Keratinocyte (primary cell): ENCODE measurements around the gene SRXN1. TPM values are rescaled to one million over a fixed set of nuclear protein-coding genes. Genes with fewer than 3 reads are reported as not detected.

Experiments used
- DNase-seq: peaks from one replicate; pipeline ENCODE4 v3.0.0-alpha.2; 2011; ENCODE audit warnings: low read depth, missing footprints, low spot score
- FAIRE-seq: peaks from 2 replicates; lab custom pipeline; 2011; peaks lifted over from hg19 to GRCh38; lab: Jason Lieb, UNC
- H2AFZ ChIP-seq: 2 replicates; pipeline ENCODE4 v1.6.0; 2012; ENCODE audit warnings: low read length, control low read depth, inconsistent platforms; ENCODE audit not compliant: control insufficient read depth
- H3K27ac ChIP-seq: 2 replicates; pipeline ENCODE4 v1.5.1; 2011; ENCODE audit warnings: low read length; ENCODE audit not compliant: control insufficient read depth, insufficient read depth
- H3K27me3 ChIP-seq: 3 replicates; pipeline ENCODE4 v1.6.0; 2011; ENCODE audit warnings: low read length; ENCODE audit not compliant: control insufficient read depth, insufficient read depth; ENCODE audit errors: extremely low read depth
- H3K36me3 ChIP-seq, 2 experiments: 2 replicates in 1 of 2; 3 replicates in 1 of 2; pipeline ENCODE4 v1.5.1; 2011; ENCODE audit warnings: low read length in 2 of 2, mild to moderate bottlenecking in 1 of 2; ENCODE audit not compliant: control insufficient read depth in 2 of 2, insufficient read depth in 2 of 2; ENCODE audit errors: extremely low read depth in 1 of 2
- H3K4me1 ChIP-seq: 3 replicates; pipeline ENCODE4 v1.5.1; 2011; ENCODE audit warnings: low read length; ENCODE audit not compliant: control insufficient read depth, insufficient read depth; ENCODE audit errors: extremely low read depth
- H3K4me2 ChIP-seq: 3 replicates; pipeline ENCODE4 v1.6.0; 2011; ENCODE audit warnings: low read depth, low read length; ENCODE audit not compliant: control insufficient read depth, insufficient read depth; ENCODE audit errors: extremely low read depth
- H3K4me3 ChIP-seq, 3 experiments: fragments of 200-600 bp in 1 of 3; sonication (generic) in 1 of 3; 2 replicates in 2 of 3; 3 replicates in 1 of 3; pipeline ENCODE4 v1.5.1; 2011 to 2016; ENCODE audit warnings: low read length in 3 of 3, mild to moderate bottlenecking in 3 of 3, control low read depth in 2 of 3, inconsistent platforms in 1 of 3, low read depth in 1 of 3, mixed read lengths in 1 of 3, mixed run types in 1 of 3, moderate library complexity in 1 of 3; ENCODE audit not compliant: control insufficient read depth in 2 of 3, insufficient read depth in 2 of 3; ENCODE audit errors: extremely low read depth in 1 of 3
- H3K79me2 ChIP-seq: 2 replicates; pipeline ENCODE4 v1.6.0; 2012; ENCODE audit warnings: low read length; ENCODE audit not compliant: control insufficient read depth, insufficient read depth
- H3K9ac ChIP-seq: 3 replicates; pipeline ENCODE4 v1.6.0; 2011; ENCODE audit warnings: low read length; ENCODE audit not compliant: control insufficient read depth, insufficient read depth; ENCODE audit errors: extremely low read depth
- H3K9me1 ChIP-seq: 3 replicates; pipeline ENCODE4 v1.6.0; 2011; ENCODE audit warnings: low read length; ENCODE audit not compliant: control insufficient read depth, insufficient read depth; ENCODE audit errors: extremely low read depth
- H3K9me3 ChIP-seq: 2 replicates; pipeline ENCODE4 v1.5.1; 2012; ENCODE audit warnings: low read depth, low read length; ENCODE audit not compliant: control insufficient read depth
- H4K20me1 ChIP-seq: 3 replicates; pipeline ENCODE4 v1.6.0; 2011; ENCODE audit warnings: low read length; ENCODE audit not compliant: control insufficient read depth, insufficient read depth; ENCODE audit errors: extremely low read depth
- EZH2 ChIP-seq: IDR thresholded peaks from one replicate; pipeline ENCODE4 v1.6.1; 2012; ENCODE audit warnings: inconsistent platforms, mild to moderate bottlenecking, low read length, moderate library complexity
- dilution Hi-C: fragments of 300-500 bp; cut with MboI; formaldehyde crosslinking; loops from one replicate; pipeline ENCODE4 v1.7.0; 2020; ENCODE audit warnings: low sequenced_read_pairs; ENCODE audit not compliant: extremely low pct_ligation_motif_present
- polyA plus RNA-seq, 5 experiments: library from polyadenylated mRNA; depleted of rRNA in 3 of 5; stranded (reverse) in 3 of 5; stranded (forward) in 1 of 5; unstranded in 1 of 5; fragments of >200 nt; gene quantifications; 1 replicate in 1 of 5; 2 replicates in 3 of 5; 3 replicates in 1 of 5; pipeline versions ENCODE4 v1.2.1 to v1.2.3, GENCODE V29; 2011 to 2012; ENCODE audit warnings: missing spikeins in 2 of 5, low read depth in 1 of 5, low replicate concordance in 1 of 5
- TF ChIP-seq, protein P1 (sequence below), 3 experiments: IDR thresholded peaks in 1 of 3; conservative IDR thresholded peaks in 1 of 3; optimal IDR thresholded peaks in 1 of 3; 2 replicates in 2 of 3; 3 replicates in 1 of 3; pipeline versions ENCODE3 to v1.5.1; 2011; ENCODE audit warnings: low read length in 3 of 3, mild to moderate bottlenecking in 3 of 3, moderate library complexity in 2 of 3, control low read depth in 1 of 3, inconsistent platforms in 1 of 3; ENCODE audit not compliant: insufficient read depth in 2 of 3; ENCODE audit errors: extremely low read depth in 1 of 3

The SRXN1 gene
- polyA plus RNA-seq, 1 donor (not counting 4 experiments of a cell fraction or from before 2014, with no cell fraction given), result 51.7 TPM

DNA sequence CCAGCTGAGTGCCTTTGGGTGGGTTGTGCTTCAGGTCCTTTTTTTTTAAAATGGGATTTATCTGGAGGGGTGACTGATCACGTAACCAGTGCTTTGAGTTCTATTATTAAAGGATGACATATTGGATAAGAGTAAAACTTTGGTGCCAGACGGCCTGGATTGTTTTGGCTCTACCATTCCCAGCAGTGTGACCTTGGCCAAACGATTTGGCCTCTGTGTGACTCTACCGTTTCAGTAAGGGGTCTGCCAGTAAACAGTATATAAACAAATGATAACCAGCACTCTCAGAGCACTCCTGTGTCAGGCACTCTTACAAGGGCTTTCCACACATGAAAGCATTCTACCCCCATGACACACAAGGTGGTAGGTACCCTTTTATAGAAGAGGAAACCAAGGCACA lies 13.9 kb upstream of the SRXN1 start:
- no peaks in the 10 kb centered on the region for H3K9me1 ChIP-seq
- no peak overlapping the region for H3K4me2 ChIP-seq
- no peak overlapping the region for H3K4me3 ChIP-seq
- H3K9me3 ChIP-seq, result no peaks in the 10 kb centered on the region
- no peak for DNase-seq
- peaks cover 2% of the 10 kb centered on the region for H4K20me1 ChIP-seq
- H3K27ac ChIP-seq, result no peak overlapping the region
- TF ChIP-seq, protein P1, sequence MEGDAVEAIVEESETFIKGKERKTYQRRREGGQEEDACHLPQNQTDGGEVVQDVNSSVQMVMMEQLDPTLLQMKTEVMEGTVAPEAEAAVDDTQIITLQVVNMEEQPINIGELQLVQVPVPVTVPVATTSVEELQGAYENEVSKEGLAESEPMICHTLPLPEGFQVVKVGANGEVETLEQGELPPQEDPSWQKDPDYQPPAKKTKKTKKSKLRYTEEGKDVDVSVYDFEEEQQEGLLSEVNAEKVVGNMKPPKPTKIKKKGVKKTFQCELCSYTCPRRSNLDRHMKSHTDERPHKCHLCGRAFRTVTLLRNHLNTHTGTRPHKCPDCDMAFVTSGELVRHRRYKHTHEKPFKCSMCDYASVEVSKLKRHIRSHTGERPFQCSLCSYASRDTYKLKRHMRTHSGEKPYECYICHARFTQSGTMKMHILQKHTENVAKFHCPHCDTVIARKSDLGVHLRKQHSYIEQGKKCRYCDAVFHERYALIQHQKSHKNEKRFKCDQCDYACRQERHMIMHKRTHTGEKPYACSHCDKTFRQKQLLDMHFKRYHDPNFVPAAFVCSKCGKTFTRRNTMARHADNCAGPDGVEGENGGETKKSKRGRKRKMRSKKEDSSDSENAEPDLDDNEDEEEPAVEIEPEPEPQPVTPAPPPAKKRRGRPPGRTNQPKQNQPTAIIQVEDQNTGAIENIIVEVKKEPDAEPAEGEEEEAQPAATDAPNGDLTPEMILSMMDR (optimal IDR thresholded peaks at IDR 0.05 in 1 of 3, IDR thresholded peaks at IDR 0.05 in 1 of 3, conservative IDR thresholded peaks at IDR 0.05 in 1 of 3; ENCODE audit: extremely low read depth in 1 of 3, insufficient read depth in 2 of 3, low read length in 3 of 3), result no peak
- dilution Hi-C loops, result no loop called here
- no peak overlapping the region for H2AFZ ChIP-seq
- no peak overlapping the region for H3K9ac ChIP-seq
- no peaks in the 10 kb centered on the region for H3K79me2 ChIP-seq
- no peaks in the 10 kb centered on the region for H3K36me3 ChIP-seq
- no peak for FAIRE-seq
- H3K4me1 ChIP-seq, result peaks cover 6% of the 10 kb centered on the region
- H3K27me3 ChIP-seq, result peaks cover 66% of the 10 kb centered on the region

DNA sequence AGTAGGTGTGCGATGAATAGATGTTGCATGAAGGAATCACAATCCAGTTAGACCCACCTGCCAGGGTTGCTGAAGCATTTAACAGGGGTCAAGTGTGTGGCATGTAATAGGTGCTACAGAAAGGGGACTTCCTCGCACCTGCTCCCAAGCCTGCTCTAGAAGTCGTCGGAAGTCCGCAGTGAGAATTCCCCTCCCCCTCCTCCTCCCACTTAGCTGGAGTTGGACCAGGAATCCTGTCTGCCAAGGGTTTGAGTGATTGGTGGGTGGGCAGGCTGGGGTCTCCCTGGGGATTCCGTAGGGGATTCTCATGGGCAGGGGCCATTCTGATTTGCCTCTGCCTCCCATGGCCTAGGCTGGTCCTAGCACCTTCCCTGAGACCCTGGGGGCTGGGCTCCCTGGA lies 12.3 kb upstream of the SRXN1 start:
- Histone ChIP-seq H3K4me3 (no peak overlapping the region), H2AFZ (no peak overlapping the region), H4K20me1 (peaks cover 2% of the 10 kb centered on the region), H3K9me1 (no peaks in the 10 kb centered on the region), H3K4me2 (no peak overlapping the region), H3K36me3 (no peaks in the 10 kb centered on the region), H3K4me1 (peaks cover 21% of the 10 kb centered on the region), H3K9ac (no peak overlapping the region), H3K79me2 (no peaks in the 10 kb centered on the region), H3K27ac (no peak overlapping the region), H3K27me3 (peaks cover 55% of the 10 kb centered on the region), H3K9me3 (no peaks in the 10 kb centered on the region)
- dilution Hi-C loops, result no loop called here
- FAIRE-seq, result no peak
- TF ChIP-seq EZH2, result no peak
- TF ChIP-seq, protein P1 (optimal IDR thresholded peaks at IDR 0.05 in 1 of 3, IDR thresholded peaks at IDR 0.05 in 1 of 3, conservative IDR thresholded peaks at IDR 0.05 in 1 of 3; ENCODE audit: extremely low read depth in 1 of 3, insufficient read depth in 2 of 3, low read length in 3 of 3), result no peak
- no peak for DNase-seq
